HG03159 (cell line): ENCODE results near the gene ECI1.
"Not testable (repeated sequence)": the region's sequence is repeated elsewhere in the genome, so short reads cannot be mapped to it uniquely, and the experiment has no call there.

Source experiments
- ATAC-seq: cut with Tn5 transposase; IDR thresholded peaks from one replicate; pipeline ENCODE4 v1.9.1; 2021; ENCODE audit warnings: mild to moderate bottlenecking, moderate library complexity; ENCODE audit not compliant: unreplicated experiment

ECI1 gene

GRCh38 chr16:2212362-2213324 lies 38.7 kb downstream of the ECI1 start:
- no peak for ATAC-seq

- no peak for ATAC-seq
Observed at GRCh38 chr16:2211923-2212347, 39.5 kb downstream of the ECI1 start.

- ATAC-seq: no peak
Observed at GRCh38 chr16:2210386-2211365, 40.7 kb downstream of the ECI1 start, which contains the start of gene BRICD5. Gene BRICD5 (minus strand): TSS chr16:2210863. CDS start chr16:2210833, 30 bp downstream.

GRCh38 chr16:2210009-2210332 lies 41.4 kb downstream of the ECI1 start:
- ATAC-seq: no peak

- no peak for ATAC-seq
Observed at GRCh38 chr16:2209258-2210008, 42.0 kb downstream of the ECI1 start.

- ATAC-seq: no peak
Observed at GRCh38 chr16:2208772-2209171, 42.6 kb downstream of the ECI1 start.

- ATAC-seq: no peak
Observed at GRCh38 chr16:2208308-2208707, 43.1 kb downstream of the ECI1 start.

- ATAC-seq: no peak
Observed at GRCh38 chr16:2207872-2208271, 43.5 kb downstream of the ECI1 start.

- ATAC-seq: no peak
Observed at GRCh38 chr16:2206780-2207433, 44.5 kb downstream of the ECI1 start.

- ATAC-seq: no peak
Observed at GRCh38 chr16:2206420-2206779, 45.0 kb downstream of the ECI1 start.

GRCh38 chr16:2205967-2206313 lies 45.4 kb downstream of the ECI1 start:
- ATAC-seq: peak; percentile 9

- ATAC-seq: peak; percentile 70
Observed at GRCh38 chr16:2205104-2205966, 46.1 kb downstream of the ECI1 start, which contains the start of gene MLST8. Gene MLST8 (plus strand): TSS chr16:2205454. CDS start chr16:2206086, 632 bp downstream.

- no peak for ATAC-seq
Observed at GRCh38 chr16:2204416-2205103, 46.8 kb downstream of the ECI1 start.

GRCh38 chr16:2203119-2203688 lies 48.2 kb downstream of the ECI1 start:
- not testable (repeated sequence) for ATAC-seq

- no peak for ATAC-seq
Observed at GRCh38 chr16:2200313-2200712, 51.1 kb downstream of the ECI1 start.

- ATAC-seq: no peak
Observed at GRCh38 chr16:2199621-2200139, 51.7 kb downstream of the ECI1 start.

GRCh38 chr16:2199095-2199494 lies 52.3 kb downstream of the ECI1 start:
- no peak for ATAC-seq

- ATAC-seq: no peak
Observed at GRCh38 chr16:2198283-2198682, 53.1 kb downstream of the ECI1 start.
